Measurements from ENCODE around the gene GAST. TPM values are rescaled to one million over a fixed set of nuclear protein-coding genes. Genes with fewer than 3 reads are reported as not detected.

Gene GAST
- total RNA-seq, 2 experiments from 2014 or later = not detected

DNA sequence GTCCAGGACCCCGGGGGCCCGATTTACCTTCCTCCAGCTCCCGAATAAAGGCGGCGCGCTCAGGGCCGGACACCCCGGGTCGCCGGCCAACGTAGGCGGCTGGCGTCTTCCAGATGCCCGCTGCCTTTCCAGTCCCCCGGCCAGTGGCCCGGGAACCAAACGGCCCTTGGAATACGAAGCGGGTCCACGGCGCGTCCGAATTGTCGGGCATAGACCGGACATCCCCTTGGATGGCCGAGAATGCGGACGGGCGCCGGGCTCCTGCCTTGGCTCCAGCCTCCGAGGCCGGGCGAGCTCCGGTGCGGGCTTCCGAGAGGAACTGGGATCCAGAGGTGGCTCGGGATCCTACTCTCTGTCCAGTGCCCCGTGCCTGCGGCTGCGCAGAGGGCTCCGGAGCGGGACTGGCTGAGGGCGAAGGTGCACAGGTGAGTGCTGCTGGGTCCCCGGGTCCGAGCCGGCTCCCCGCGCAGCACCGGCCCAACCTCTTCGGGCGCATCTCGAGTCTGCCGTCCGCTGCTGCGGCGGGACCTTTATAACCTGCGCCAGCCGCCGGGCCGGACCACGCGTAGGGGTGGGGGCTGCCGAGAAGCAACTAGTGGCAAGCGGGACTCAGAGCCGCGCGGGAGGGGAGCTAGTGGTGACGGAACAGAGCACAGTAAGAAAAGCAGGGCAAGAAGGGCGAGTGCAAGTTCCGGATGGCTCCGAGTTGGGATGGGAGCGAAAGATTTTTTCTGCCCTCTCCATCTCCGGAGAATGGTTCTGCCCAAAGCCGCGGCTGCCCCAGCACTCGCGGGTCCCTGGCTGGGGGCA, 22.2 kb downstream of the GAST start, which contains the start of gene HAP1:
Gene HAP1, minus strand, starts transcription at position 505 of the 810 bp plus-strand sequence. Its CDS starts 9 bp downstream, at position 496.
- ChIA-PET POLR2A (no interaction called here), CTCF (interaction anchor here (1.1 to 1.2 kb wide), 2 partner anchors 68 to 72 kb away, joined by 3 read pairs; no protein-coding TSS in a partner anchor)
- Mint-ChIP-seq H3K4me3 (no peak within 1 kb of the TSS), H3K36me3 (ENCODE audit: low read depth) (no peaks in the 10 kb centered on the region), H3K4me1 (peaks cover 5% of the 10 kb centered on the region), H3K27ac (no peak within 1 kb of the TSS), H3K27me3 (peaks cover 45% of the 10 kb centered on the region), H3K9me3 (ENCODE audit: low read depth) (no peaks in the 10 kb centered on the region)
- DNase-seq = peak; percentile 37
- intact Hi-C loops (cut with DNase I, micrococcal nuclease) = loop anchor here in 1 of 2 experiments (10.0 kb wide), 1 partner anchor 130 kb away; the partner anchor contains the start of gene KLHL11
- ATAC-seq = no peak

DNA sequence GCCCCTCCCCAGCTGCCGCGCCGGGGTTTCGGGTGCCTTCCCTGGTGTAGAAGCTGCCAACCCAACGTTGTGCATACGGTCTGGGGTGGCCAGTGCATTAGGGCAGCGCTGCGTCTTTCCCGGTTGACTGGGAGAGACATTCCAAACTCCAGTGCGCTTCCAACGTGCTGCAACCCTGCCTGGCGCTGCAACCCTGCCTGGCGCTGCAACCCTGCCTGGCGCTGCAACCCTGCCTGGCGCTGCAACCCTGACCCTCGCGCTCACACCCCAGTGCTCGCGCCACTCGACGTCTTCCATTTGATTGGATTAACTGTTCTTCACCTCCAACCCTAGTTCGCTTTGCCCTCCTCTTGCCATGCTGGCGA, 22.8 kb downstream of the GAST start:
- POLR2A ChIA-PET = no interaction called here
- no peak for ATAC-seq
- H3K27ac Mint-ChIP-seq = no peak overlapping the region
- CTCF ChIA-PET = interaction anchor here (0.7 to 3.5 kb wide), 4 partner anchors 61 to 72 kb away, joined by 3 to 33 read pairs (median 3); no protein-coding TSS in a partner anchor
- intact Hi-C loops (cut with DNase I, micrococcal nuclease) = loop anchor here in 1 of 2 experiments (10.0 kb wide), 1 partner anchor 130 kb away; the partner anchor contains the start of gene KLHL11
- peaks cover 45% of the 10 kb centered on the region for H3K27me3 Mint-ChIP-seq
- H3K36me3 Mint-ChIP-seq (ENCODE audit: low read depth) = no peaks in the 10 kb centered on the region
- no peak for DNase-seq
- no peaks in the 10 kb centered on the region for H3K9me3 Mint-ChIP-seq (ENCODE audit: low read depth)
- peaks cover 5% of the 10 kb centered on the region for H3K4me1 Mint-ChIP-seq
- no peak overlapping the region for H3K4me3 Mint-ChIP-seq

DNA sequence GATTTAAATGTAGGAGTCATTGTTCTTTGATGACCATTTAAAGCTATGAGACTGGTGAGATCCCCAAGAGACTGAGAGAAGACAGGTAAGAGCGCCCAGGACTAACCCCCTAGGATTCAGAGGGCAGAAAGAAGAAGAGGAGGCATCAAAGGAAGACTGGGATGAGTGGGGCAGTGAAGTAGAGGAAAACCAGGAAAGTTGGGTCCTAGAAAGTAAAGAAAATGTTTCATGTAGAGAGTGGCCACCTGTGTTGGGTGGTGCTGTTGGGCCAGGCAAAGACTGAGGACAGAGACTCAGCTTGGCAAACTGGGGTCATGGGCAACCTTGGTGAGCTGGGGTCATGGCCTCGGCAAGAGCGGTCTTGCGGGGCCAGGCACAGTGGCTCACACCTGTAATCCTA, 23.6 kb downstream of the GAST start:
- Mint-ChIP-seq H3K4me1 (peaks cover 5% of the 10 kb centered on the region), H3K36me3 (ENCODE audit: low read depth) (no peaks in the 10 kb centered on the region), H3K27ac (no peak overlapping the region), H3K27me3 (peaks cover 45% of the 10 kb centered on the region), H3K4me3 (no peak overlapping the region), H3K9me3 (ENCODE audit: low read depth) (no peaks in the 10 kb centered on the region)
- ChIA-PET CTCF (interaction anchor here (0.7 to 3.5 kb wide), 3 partner anchors 40 to 66 kb away, joined by 3 to 33 read pairs (median 3); no protein-coding TSS in a partner anchor), POLR2A (no interaction called here)
- intact Hi-C loops (cut with DNase I, micrococcal nuclease) = loop anchor here in 1 of 2 experiments (10.0 kb wide), 1 partner anchor 129 kb away; the partner anchor contains the start of gene KLHL11
- ATAC-seq (no peak), DNase-seq (no peak)

DNA sequence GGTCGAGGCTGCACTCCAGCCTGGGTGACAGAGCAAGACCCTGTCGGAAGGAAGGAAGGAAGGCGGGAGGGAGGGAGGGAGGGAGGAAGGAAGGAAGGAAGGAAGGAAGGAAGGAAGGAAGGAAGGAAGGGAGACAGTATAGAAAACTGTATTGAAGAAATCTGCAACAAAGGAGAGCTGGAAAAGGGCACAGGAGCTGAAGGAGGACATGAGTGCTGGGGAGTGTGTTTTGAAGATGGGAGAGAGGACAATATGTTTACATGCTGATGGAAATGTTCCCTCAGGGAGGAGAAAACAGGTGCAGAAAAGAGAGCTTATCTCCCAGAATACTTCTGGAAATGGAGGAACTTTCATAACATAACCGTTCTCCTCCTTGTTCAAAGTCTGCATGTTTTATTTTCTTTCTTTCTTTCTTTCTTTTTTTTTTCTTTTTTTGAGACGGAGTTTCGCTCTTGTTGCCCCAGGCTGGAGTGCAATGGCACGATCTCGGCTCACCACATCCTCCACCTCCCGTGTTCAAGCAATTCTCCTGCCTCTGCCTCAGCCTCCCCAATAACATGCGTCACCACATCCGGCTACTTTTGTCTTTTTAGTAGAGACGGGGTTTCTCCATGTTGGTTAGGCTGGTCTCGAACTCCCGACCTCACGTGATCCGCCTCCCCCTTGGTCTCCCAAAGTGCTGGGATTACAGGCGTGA, 25.0 kb downstream of the GAST start:
- Mint-ChIP-seq H3K9me3 (ENCODE audit: low read depth) (no peaks in the 10 kb centered on the region), H3K27ac (no peak overlapping the region), H3K4me1 (peaks cover 5% of the 10 kb centered on the region), H3K27me3 (peaks cover 33% of the 10 kb centered on the region), H3K36me3 (ENCODE audit: low read depth) (no peaks in the 10 kb centered on the region), H3K4me3 (peak overlapping the region; percentile 6)
- ATAC-seq = no peak
- intact Hi-C loops (cut with DNase I, micrococcal nuclease) = loop anchor here in 1 of 2 experiments (10.0 kb wide), 1 partner anchor 128 kb away; the partner anchor contains the start of gene KLHL11
- CTCF ChIA-PET = interaction anchor here (0.6 to 3.5 kb wide), 20 partner anchors 9 to 289 kb away, joined by 3 to 33 read pairs (median 3); partner anchors contain the start of genes JUP, KLHL11 and P3H4
- POLR2A ChIA-PET = no interaction called here
- DNase-seq = no peak

DNA sequence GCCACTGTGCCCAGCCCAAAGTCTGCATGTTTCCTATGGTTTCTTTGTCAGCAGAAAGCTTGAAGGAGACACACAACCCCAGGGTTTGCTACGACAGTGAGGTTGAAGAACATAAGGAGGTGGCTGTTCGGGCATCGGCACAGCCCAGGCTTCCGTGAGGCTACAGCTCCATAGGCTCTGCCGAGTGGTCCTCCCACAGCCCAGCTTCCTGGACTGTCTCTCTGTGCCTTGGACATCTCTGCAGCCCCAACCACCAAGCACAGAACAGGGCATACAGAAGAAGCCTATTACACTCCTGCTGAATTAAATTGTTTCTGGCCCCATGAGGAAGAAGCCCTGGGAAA, 25.5 kb downstream of the GAST start:
- DNase-seq = no peak
- Mint-ChIP-seq H3K4me3 (peak overlapping the region; percentile 6), H3K36me3 (ENCODE audit: low read depth) (no peaks in the 10 kb centered on the region), H3K27me3 (peaks cover 28% of the 10 kb centered on the region), H3K27ac (no peak overlapping the region), H3K4me1 (peaks cover 5% of the 10 kb centered on the region), H3K9me3 (ENCODE audit: low read depth) (no peaks in the 10 kb centered on the region)
- intact Hi-C loops (cut with DNase I, micrococcal nuclease) = loop anchor here (1.0 to 10.0 kb wide), 5 partner anchors 64 to 222 kb away; partner anchors contain the start of genes KLHL11 (in 1 of the 2) and P3H4 (in 1 of the 2)
- POLR2A ChIA-PET = no interaction called here
- CTCF ChIA-PET = interaction anchor here (0.6 to 3.5 kb wide), 20 partner anchors 28 to 290 kb away, joined by 3 to 33 read pairs (median 3); partner anchors contain the start of genes JUP, KLHL11 and P3H4
- peak; percentile 9 for ATAC-seq

DNA sequence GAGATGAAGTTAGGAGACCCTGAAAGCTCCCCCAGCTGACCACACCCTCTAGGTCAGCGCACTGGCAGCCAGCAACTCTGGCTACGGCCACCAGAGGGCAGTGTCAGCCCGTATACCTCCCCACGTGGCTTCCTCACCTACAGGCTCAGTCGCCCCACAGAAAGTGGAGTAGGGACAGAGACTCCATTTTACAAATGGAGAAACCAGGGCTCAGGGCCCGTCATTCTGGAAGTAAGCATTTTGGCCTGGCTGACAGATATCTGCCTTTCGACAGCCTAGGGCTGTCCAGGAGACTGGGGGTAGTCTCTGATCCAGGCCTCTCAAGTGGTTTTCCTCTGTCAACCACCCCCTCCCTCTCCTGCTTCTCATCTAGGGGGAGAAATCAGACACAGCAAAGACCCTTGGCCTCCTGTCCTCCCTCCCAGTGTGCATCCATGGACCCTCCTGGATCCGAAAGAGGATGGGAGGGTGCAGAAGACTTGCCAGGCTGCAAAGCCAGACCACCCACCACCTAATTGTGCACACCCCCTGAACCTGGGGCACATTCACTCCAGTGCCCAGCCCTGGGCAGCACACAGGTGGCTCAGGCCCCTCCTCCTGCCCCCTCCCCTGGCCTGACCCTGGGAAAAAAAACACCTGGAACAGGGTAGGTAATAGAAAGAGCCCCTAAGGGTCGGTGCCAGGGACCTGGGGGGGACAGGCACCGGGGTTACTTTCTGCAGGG, 26.1 kb downstream of the GAST start:
- H3K9me3 Mint-ChIP-seq (ENCODE audit: low read depth) = no peaks in the 10 kb centered on the region
- H3K27ac Mint-ChIP-seq = peak overlapping the region; percentile 73
- peaks cover 28% of the 10 kb centered on the region for H3K27me3 Mint-ChIP-seq
- ATAC-seq = peak; percentile 94
- H3K4me3 Mint-ChIP-seq = peak overlapping the region; percentile 6
- no peaks in the 10 kb centered on the region for H3K36me3 Mint-ChIP-seq (ENCODE audit: low read depth)
- ChIA-PET POLR2A (no interaction called here), CTCF (interaction anchor here (0.6 to 3.5 kb wide), 17 partner anchors 27 to 290 kb away, joined by 3 to 33 read pairs (median 3); partner anchors contain the start of genes JUP and P3H4)
- intact Hi-C loops (cut with DNase I, micrococcal nuclease) = loop anchor here (1.0 to 10.0 kb wide), 5 partner anchors 63 to 221 kb away; partner anchors contain the start of genes KLHL11 (in 1 of the 2) and P3H4 (in 1 of the 2)
- DNase-seq = peak; percentile 90
- peaks cover 5% of the 10 kb centered on the region for H3K4me1 Mint-ChIP-seq

DNA sequence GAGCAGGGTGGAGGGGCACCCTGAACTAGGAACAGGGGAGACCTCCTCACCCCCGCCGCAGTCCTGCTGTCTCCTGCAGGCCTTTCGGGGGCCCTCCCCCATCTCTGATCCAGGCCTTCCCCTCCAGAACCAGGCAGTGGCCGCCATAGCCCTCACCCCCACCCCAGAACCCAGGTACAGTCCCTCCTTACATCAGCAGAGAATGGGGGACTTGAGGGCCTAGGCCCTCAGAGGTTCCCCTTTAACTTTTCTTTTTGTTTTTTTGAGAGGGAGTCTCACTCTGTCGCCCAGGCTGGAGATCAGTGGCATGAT, 26.6 kb downstream of the GAST start:
- no peaks in the 10 kb centered on the region for H3K9me3 Mint-ChIP-seq (ENCODE audit: low read depth)
- intact Hi-C loops (cut with DNase I, micrococcal nuclease) = loop anchor here (1.0 to 10.0 kb wide), 5 partner anchors 63 to 221 kb away; partner anchors contain the start of genes KLHL11 (in 1 of the 2) and P3H4 (in 1 of the 2)
- no peak overlapping the region for H3K4me3 Mint-ChIP-seq
- H3K4me1 Mint-ChIP-seq = peaks cover 5% of the 10 kb centered on the region
- POLR2A ChIA-PET = no interaction called here
- no peak for ATAC-seq
- H3K27me3 Mint-ChIP-seq = peaks cover 24% of the 10 kb centered on the region
- no peaks in the 10 kb centered on the region for H3K36me3 Mint-ChIP-seq (ENCODE audit: low read depth)
- DNase-seq = no peak
- CTCF ChIA-PET = no interaction called here
- H3K27ac Mint-ChIP-seq = no peak overlapping the region

DNA sequence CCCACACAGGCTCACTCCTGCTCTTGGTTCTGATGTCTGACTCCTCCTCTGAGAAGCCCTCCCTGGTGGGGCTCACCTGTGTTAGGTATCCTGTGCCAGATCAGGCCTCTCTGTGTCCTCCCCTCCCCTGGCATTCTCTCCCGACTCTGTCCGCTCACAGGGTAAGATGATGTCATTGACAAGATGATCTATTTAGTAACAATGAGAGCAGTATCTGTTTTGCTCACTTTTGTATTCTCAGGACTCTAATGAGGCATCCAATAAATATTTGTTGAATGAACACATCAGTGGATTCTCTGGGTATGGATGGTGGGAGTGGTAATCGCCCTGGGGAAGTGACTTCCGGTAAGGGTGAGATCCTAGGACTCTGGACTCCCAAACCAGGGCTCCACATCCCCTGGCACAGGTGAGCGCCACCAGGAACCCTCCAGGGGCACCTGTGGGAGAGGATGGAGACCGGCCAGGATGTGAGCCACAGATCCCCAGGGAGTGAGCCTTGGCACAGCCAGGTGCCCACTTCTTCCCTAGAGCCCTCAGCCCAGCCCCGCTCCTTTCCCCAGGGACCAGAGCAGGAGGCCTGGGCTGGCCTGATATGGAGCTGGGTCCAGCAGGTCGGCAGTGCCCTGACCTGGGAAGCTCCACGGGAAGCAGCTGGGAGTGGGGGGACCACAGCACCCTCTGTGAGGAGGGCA, 27.7 kb downstream of the GAST start:
- ATAC-seq (no peak), DNase-seq (no peak)
- intact Hi-C loops (cut with DNase I, micrococcal nuclease) = loop anchor here (2.0 to 10.0 kb wide), 2 partner anchors 71 to 125 kb away; partner anchors contain the start of genes KLHL11 (in 1 of the 2) and P3H4 (in 1 of the 2)
- peaks cover 21% of the 10 kb centered on the region for H3K27me3 Mint-ChIP-seq
- ChIA-PET POLR2A (interaction anchor here (0.6 kb wide), 1 partner anchor 212 kb away, joined by 6 read pairs; no protein-coding TSS in a partner anchor), CTCF (interaction anchor here (0.6 kb wide), 2 partner anchors 59 to 1382 kb away, joined by 3 read pairs; no protein-coding TSS in a partner anchor)
- no peak overlapping the region for H3K27ac Mint-ChIP-seq
- peaks cover 5% of the 10 kb centered on the region for H3K4me1 Mint-ChIP-seq
- H3K36me3 Mint-ChIP-seq (ENCODE audit: low read depth) = no peaks in the 10 kb centered on the region
- H3K4me3 Mint-ChIP-seq = no peak overlapping the region
- H3K9me3 Mint-ChIP-seq (ENCODE audit: low read depth) = no peaks in the 10 kb centered on the region

DNA sequence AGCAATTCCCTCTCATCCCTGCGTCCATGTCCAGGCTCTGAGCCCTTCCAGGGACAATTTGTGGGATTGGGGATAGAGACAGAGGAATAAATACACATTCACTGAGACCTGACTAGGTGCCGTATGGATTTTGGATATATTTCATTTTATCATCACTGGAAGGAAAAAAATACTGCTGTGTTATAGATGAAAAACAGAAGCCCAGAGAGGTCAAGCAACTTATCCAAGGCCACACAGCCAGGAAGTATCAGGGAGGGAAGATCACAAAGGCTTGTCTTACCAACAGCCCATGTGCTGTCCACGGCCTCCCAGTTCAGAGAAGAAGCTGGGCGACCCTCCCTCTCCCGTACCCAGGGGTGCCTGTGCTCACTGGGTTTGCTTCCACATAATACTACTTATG, 28.4 kb downstream of the GAST start:
- DNase-seq = no peak
- H3K4me1 Mint-ChIP-seq = peaks cover 3% of the 10 kb centered on the region
- CTCF ChIA-PET = no interaction called here
- ATAC-seq = no peak
- no peak overlapping the region for H3K4me3 Mint-ChIP-seq
- POLR2A ChIA-PET = interaction anchor here (0.6 kb wide), 2 partner anchors 13 to 211 kb away, joined by 4 to 6 read pairs; no protein-coding TSS in a partner anchor
- intact Hi-C loops (cut with DNase I, micrococcal nuclease) = no loop called here
- H3K36me3 Mint-ChIP-seq (ENCODE audit: low read depth) = no peaks in the 10 kb centered on the region
- H3K27ac Mint-ChIP-seq = no peak overlapping the region
- H3K27me3 Mint-ChIP-seq = peaks cover 17% of the 10 kb centered on the region
- H3K9me3 Mint-ChIP-seq (ENCODE audit: low read depth) = no peaks in the 10 kb centered on the region

DNA sequence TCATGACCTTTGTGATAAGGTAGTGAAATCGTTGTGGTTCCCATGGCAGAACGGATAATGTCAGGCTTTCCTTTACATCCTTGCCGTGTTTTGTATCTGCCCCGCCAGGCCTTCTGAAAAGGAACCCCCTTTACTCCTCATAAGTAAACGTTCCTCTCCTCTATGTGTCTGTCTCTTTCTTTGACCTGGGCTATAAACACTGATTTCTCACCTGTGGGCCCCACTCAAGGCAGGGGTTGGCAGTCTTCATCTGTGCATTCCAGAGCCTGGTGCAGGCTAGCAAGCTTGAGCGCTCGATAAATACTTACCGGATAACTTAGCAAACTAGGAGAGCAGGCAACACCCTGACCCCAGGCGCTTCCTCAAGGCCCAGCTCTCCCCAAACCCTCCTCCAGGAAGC, 29.6 kb downstream of the GAST start:
- H3K9me3 Mint-ChIP-seq (ENCODE audit: low read depth) = no peaks in the 10 kb centered on the region
- no peak for ATAC-seq
- no peak overlapping the region for H3K27ac Mint-ChIP-seq
- ChIA-PET POLR2A (interaction anchor here (0.5 kb wide), 1 partner anchor 40 kb away, joined by 4 read pairs; no protein-coding TSS in a partner anchor), CTCF (interaction anchor here (0.7 to 1.1 kb wide), 2 partner anchors 44 to 59 kb away, joined by 3 read pairs; no protein-coding TSS in a partner anchor)
- H3K27me3 Mint-ChIP-seq = peaks cover 13% of the 10 kb centered on the region
- H3K4me1 Mint-ChIP-seq = peaks cover 3% of the 10 kb centered on the region
- intact Hi-C loops (cut with DNase I, micrococcal nuclease) = no loop called here
- no peak overlapping the region for H3K4me3 Mint-ChIP-seq
- no peak for DNase-seq
- no peaks in the 10 kb centered on the region for H3K36me3 Mint-ChIP-seq (ENCODE audit: low read depth)

All from activated CD4-positive, alpha-beta T cell treated with anti-CD3 and anti-CD28 coated beads for 36 hours (primary cell).